Neural progenitor cell (in vitro differentiated cells): Measurements from ENCODE around the gene THAP2. TPM values are rescaled to one million over a fixed set of nuclear protein-coding genes. Genes with fewer than 3 reads are reported as not detected.
A peak's percentile ranks its signal among the peaks of the same experiment; 100 is the strongest.

Experiments
- DNase-seq: peaks from one replicate; pipeline ENCODE4 v3.0.0-alpha.2; 2016; ENCODE audit warnings: low spot score
- H2AFZ ChIP-seq: fragments of 200-600 bp; sonication (generic); replicated peaks from 2 replicates; pipeline ENCODE4 v1.6.1; 2016; ENCODE audit warnings: antibody characterized with exemption
- H3F3A ChIP-seq: fragments of 200-600 bp; sonication (generic); 2 replicates; pipeline ENCODE4 v1.6.1; 2016; ENCODE audit warnings: antibody characterized with exemption, low read depth
- H3K27ac ChIP-seq: fragments of 200-600 bp; sonication (generic); 2 replicates; pipeline ENCODE4 v1.5.1; 2016; ENCODE audit warnings: mild to moderate bottlenecking
- H3K27me3 ChIP-seq: fragments of 200-600 bp; sonication (generic); 2 replicates; pipeline ENCODE4 v1.6.1; 2016; ENCODE audit warnings: mild to moderate bottlenecking, moderate library complexity
- H3K36me3 ChIP-seq: fragments of 200-600 bp; sonication (generic); 2 replicates; pipeline ENCODE4 v1.5.1; 2016
- H3K4me1 ChIP-seq: fragments of 200-600 bp; sonication (generic); 2 replicates; pipeline ENCODE4 v1.6.1; 2016; ENCODE audit warnings: mixed run types
- H3K4me2 ChIP-seq: fragments of 200-600 bp; sonication (generic); 2 replicates; pipeline ENCODE4 v1.6.1; 2016
- H3K4me3 ChIP-seq: fragments of 200-600 bp; sonication (generic); 2 replicates; pipeline ENCODE4 v1.5.1; 2016
- H3K79me2 ChIP-seq: fragments of 200-600 bp; sonication (generic); 2 replicates; pipeline ENCODE4 v1.6.1; 2016; ENCODE audit warnings: low read depth
- H3K9ac ChIP-seq: fragments of 200-600 bp; sonication (generic); 2 replicates; pipeline ENCODE4 v1.6.1; 2016
- H3K9me3 ChIP-seq: fragments of 200-600 bp; sonication (generic); 2 replicates; pipeline ENCODE4 v1.5.1; 2016; ENCODE audit warnings: low read depth
- H4K20me1 ChIP-seq: fragments of 200-600 bp; sonication (generic); 2 replicates; pipeline ENCODE4 v1.6.1; 2016; ENCODE audit warnings: low read depth
- H3K27ac Mint-ChIP-seq: 3 replicates; pipeline ENCODE4 v1.8.0; 2021; ENCODE audit warnings: mixed read lengths
- H3K27me3 Mint-ChIP-seq: 2 replicates; pipeline ENCODE4 v1.8.0; 2022; ENCODE audit warnings: low read depth, mild to moderate bottlenecking, inconsistent platforms, moderate library complexity, mixed read lengths; ENCODE audit not compliant: insufficient read depth
- H3K36me3 Mint-ChIP-seq: 3 replicates; pipeline ENCODE4 v1.8.0; 2021; ENCODE audit warnings: mixed read lengths
- H3K4me1 Mint-ChIP-seq: 3 replicates; pipeline ENCODE4 v1.8.0; 2021; ENCODE audit warnings: mixed read lengths
- H3K4me3 Mint-ChIP-seq: 3 replicates; pipeline ENCODE4 v1.8.0; 2021; ENCODE audit warnings: mild to moderate bottlenecking, moderate library complexity, mixed read lengths
- H3K9me3 Mint-ChIP-seq: 3 replicates; pipeline ENCODE4 v1.8.0; 2020; ENCODE audit warnings: mixed read lengths
- EZH2 ChIP-seq: fragments of 200-600 bp; sonication (generic); IDR thresholded peaks from 2 replicates; pipeline ENCODE4 v1.6.1; 2017; ENCODE audit warnings: antibody characterized with exemption, mild to moderate bottlenecking, moderate library complexity
- EZH2phosphoT487 ChIP-seq: fragments of 200-600 bp; sonication (generic); IDR thresholded peaks from 2 replicates; pipeline ENCODE4 v1.6.1; 2017; ENCODE audit warnings: antibody characterized with exemption
- total RNA-seq: library from RNA; depleted of rRNA; stranded (reverse); fragments of >200 nt; gene quantifications from 2 replicates; pipeline ENCODE4 v1.2.3, GENCODE V29; 2015; ENCODE audit warnings: low replicate concordance
- TF ChIP-seq, protein P1 (sequence below): fragments of 200-600 bp; sonication (generic); IDR thresholded peaks from 2 replicates; pipeline ENCODE4 v1.5.1; 2017; ENCODE audit warnings: antibody characterized with exemption, mild to moderate bottlenecking

THAP2 gene
- total RNA-seq, 1 donor from 2014 or later: 37.3 TPM

DNA sequence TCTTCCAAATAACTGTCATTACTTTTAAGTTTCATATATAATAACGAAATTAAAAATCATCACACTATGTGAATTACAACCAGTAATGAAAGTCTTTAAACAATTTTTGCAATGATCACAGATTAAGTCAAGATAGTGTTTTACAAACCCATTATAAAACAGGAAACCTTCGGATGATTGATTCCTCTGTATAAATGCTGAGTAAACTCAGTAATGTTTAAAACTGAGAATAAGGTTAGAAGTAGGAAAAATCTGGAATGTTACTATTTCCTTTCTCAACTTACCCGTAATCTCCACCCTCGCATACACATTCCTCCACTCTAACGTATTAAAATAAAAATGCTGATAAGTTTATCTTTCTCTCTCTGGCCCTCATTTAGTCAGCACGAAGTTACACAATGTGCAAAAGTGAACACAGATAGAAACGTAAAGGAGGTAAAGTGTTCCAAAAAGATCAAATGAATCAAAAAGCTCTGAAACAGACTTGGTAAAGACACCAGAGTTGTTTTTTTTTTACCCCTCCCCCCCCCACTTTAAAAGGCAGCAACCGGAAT, 2.0 kb upstream of the THAP2 start:
- Mint-ChIP-seq H3K9me3 (no peaks in the 10 kb centered on the region), H3K36me3 (peaks cover 27% of the 10 kb centered on the region), H3K27ac (no peak overlapping the region), H3K4me1 (peaks cover 20% of the 10 kb centered on the region), H3K27me3 (no peaks in the 10 kb centered on the region), H3K4me3 (peak overlapping the region; percentile 95)
- H3K9me3 ChIP-seq: no peaks in the 10 kb centered on the region
- H2AFZ ChIP-seq: no peak overlapping the region
- H3K36me3 ChIP-seq: peaks cover 15% of the 10 kb centered on the region
- DNase-seq: no peak
- H3K27me3 ChIP-seq: no peaks in the 10 kb centered on the region
- peaks cover 26% of the 10 kb centered on the region for H4K20me1 ChIP-seq
- H3K4me2 ChIP-seq: peak overlapping the region; percentile 91
- peaks cover 11% of the 10 kb centered on the region for H3F3A ChIP-seq
- peaks cover 21% of the 10 kb centered on the region for H3K4me1 ChIP-seq
- TF ChIP-seq EZH2phosphoT487 (no peak), EZH2 (no peak)
- TF ChIP-seq, protein P1, sequence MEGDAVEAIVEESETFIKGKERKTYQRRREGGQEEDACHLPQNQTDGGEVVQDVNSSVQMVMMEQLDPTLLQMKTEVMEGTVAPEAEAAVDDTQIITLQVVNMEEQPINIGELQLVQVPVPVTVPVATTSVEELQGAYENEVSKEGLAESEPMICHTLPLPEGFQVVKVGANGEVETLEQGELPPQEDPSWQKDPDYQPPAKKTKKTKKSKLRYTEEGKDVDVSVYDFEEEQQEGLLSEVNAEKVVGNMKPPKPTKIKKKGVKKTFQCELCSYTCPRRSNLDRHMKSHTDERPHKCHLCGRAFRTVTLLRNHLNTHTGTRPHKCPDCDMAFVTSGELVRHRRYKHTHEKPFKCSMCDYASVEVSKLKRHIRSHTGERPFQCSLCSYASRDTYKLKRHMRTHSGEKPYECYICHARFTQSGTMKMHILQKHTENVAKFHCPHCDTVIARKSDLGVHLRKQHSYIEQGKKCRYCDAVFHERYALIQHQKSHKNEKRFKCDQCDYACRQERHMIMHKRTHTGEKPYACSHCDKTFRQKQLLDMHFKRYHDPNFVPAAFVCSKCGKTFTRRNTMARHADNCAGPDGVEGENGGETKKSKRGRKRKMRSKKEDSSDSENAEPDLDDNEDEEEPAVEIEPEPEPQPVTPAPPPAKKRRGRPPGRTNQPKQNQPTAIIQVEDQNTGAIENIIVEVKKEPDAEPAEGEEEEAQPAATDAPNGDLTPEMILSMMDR: no peak
- no peak overlapping the region for H3K27ac ChIP-seq
- peak overlapping the region; percentile 86 for H3K4me3 ChIP-seq
- H3K79me2 ChIP-seq: peaks cover 87% of the 10 kb centered on the region
- H3K9ac ChIP-seq: peak overlapping the region; percentile 92

DNA sequence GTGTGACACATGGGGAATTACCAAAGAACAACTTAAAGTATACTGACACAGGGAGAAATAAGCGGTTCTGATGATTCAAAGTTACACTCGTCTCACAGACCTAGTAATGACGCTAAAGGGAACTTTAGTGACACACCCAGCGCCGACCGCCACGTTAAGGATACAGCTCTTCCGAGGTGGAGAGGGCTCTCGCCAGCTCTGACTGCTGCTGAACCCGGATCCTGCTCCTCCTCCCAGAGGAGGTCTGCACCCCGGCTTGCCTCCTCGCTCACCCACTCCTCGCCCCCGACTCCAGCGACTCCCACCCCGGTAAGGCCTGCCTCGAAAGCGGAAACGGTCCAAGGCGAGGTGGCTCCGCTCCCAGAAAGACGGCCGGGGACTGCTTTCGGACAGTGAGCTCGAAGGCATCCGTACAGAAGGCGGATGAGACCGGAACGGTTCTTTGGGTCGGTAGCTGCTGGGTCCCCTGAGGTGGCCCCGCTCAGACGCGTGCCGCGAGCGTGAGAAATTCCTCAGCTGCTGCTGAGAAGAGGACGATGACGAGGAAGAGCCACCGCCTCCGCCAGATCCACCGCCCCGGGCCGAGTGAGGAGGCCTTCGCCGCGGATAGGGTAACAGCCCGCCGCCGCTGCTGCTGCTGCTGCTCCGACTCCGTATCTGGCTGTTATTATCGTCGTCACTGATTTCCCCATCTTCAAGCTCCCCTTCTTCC, 1.1 kb upstream of the THAP2 start:
- DNase-seq: peak; percentile 84
- Histone ChIP-seq H3K36me3 (peaks cover 14% of the 10 kb centered on the region), H3K9me3 (no peaks in the 10 kb centered on the region), H3K27ac (peak overlapping the region; percentile 86), H3K4me2 (peak overlapping the region; percentile 91), H3K4me3 (peak overlapping the region; percentile 86), H3K9ac (peak overlapping the region; percentile 92), H3F3A (peaks cover 11% of the 10 kb centered on the region), H3K4me1 (peaks cover 21% of the 10 kb centered on the region), H2AFZ (no peak overlapping the region), H3K79me2 (peaks cover 82% of the 10 kb centered on the region), H3K27me3 (no peaks in the 10 kb centered on the region), H4K20me1 (peaks cover 26% of the 10 kb centered on the region)
- peak overlapping the region; percentile 99 for H3K27ac Mint-ChIP-seq
- TF ChIP-seq EZH2 (no peak), EZH2phosphoT487 (no peak)
- TF ChIP-seq, protein P1: no peak
- peak overlapping the region; percentile 95 for H3K4me3 Mint-ChIP-seq
- peaks cover 26% of the 10 kb centered on the region for H3K36me3 Mint-ChIP-seq
- peaks cover 22% of the 10 kb centered on the region for H3K4me1 Mint-ChIP-seq
- H3K27me3 Mint-ChIP-seq: no peaks in the 10 kb centered on the region
- no peaks in the 10 kb centered on the region for H3K9me3 Mint-ChIP-seq

DNA sequence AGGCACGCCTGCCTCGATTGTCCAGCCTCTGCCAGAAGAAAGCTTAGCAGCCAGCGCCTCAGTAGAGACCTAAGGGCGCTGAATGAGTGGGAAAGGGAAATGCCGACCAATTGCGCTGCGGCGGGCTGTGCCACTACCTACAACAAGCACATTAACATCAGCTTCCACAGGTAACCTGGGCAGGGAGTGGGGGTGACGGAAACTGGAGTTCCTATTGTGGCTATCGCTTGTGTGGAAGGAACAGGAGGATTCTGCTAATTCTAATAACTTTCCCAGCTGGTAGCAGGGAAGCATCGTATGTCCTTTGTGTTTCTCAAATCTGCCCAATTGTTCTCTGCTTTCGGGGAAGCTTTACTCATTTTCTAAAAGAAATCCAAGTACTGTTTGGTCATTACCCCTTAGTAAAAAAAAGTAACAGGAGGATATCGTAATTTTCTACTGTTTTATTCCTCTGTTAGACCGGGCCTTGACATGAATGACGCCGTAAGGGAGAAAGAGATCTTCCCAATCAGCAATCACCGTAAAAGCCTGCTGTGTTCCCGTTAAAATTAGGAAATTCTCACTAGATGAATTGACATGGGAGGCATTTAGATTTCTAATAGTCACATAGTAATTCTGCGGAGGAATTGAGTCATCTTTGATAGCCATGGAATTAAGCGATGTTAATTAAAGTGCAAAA, 449 bp downstream of the THAP2 start:
- H3K36me3 ChIP-seq: peaks cover 4% of the 10 kb centered on the region
- H3K27me3 ChIP-seq: no peaks in the 10 kb centered on the region
- H3K4me2 ChIP-seq: peak overlapping the region; percentile 91
- no peak for DNase-seq
- Mint-ChIP-seq H3K4me1 (peaks cover 22% of the 10 kb centered on the region), H3K9me3 (no peaks in the 10 kb centered on the region), H3K36me3 (peaks cover 13% of the 10 kb centered on the region), H3K4me3 (peak overlapping the region; percentile 95), H3K27me3 (no peaks in the 10 kb centered on the region), H3K27ac (peak overlapping the region; percentile 99)
- peak overlapping the region; percentile 98 for H3K27ac ChIP-seq
- peaks cover 21% of the 10 kb centered on the region for H3K4me1 ChIP-seq
- peak overlapping the region; percentile 86 for H3K4me3 ChIP-seq
- H3F3A ChIP-seq: peaks cover 11% of the 10 kb centered on the region
- no peaks in the 10 kb centered on the region for H3K9me3 ChIP-seq
- no peak for TF ChIP-seq EZH2phosphoT487
- TF ChIP-seq, protein P1: no peak
- TF ChIP-seq EZH2: no peak
- peak overlapping the region; percentile 97 for H2AFZ ChIP-seq
- H3K9ac ChIP-seq: peak overlapping the region; percentile 92
- H3K79me2 ChIP-seq: peaks cover 71% of the 10 kb centered on the region
- peaks cover 26% of the 10 kb centered on the region for H4K20me1 ChIP-seq
